Lung (tissue), 12 donors: ENCODE data around the gene SYTL2. TPM values are rescaled to one million over a fixed set of nuclear protein-coding genes. Genes with fewer than 3 reads are reported as not detected.
"Not testable (repeated sequence)": the region's sequence is repeated elsewhere in the genome, so short reads cannot be mapped to it uniquely, and the experiment has no call there.

ENCODE experiments used
- ATAC-seq: fragments of 200-7000 bp; cut with Tn5 transposase; one replicate; pipeline ENCODE4 v1.9.1; 2020; ENCODE audit warnings: moderate number of reproducible peaks; ENCODE audit not compliant: insufficient read depth, low FRiP score
- DNase-seq, 3 donors: peaks; one replicate each; pipeline ENCODE4 v3.0.0-alpha.2; 2013 to 2017
- H3K27ac ChIP-seq, 2 donors: one replicate each; pipeline ENCODE4 v1.5.1; 2013; ENCODE audit warnings: mild to moderate bottlenecking in 2 of 2, moderate library complexity in 2 of 2, control low read depth in 1 of 2, inconsistent platforms in 1 of 2, low read depth in 1 of 2, low read length in 1 of 2
- H3K27me3 ChIP-seq, 3 donors: one replicate each; pipeline ENCODE4 v1.5.1; 2013; ENCODE audit warnings: low read length in 2 of 3; ENCODE audit not compliant: control insufficient read depth in 3 of 3, insufficient read depth in 3 of 3
- H3K36me3 ChIP-seq, 4 donors: one replicate each; pipeline ENCODE4 v1.5.1; 2013; ENCODE audit warnings: low read length in 4 of 4, mild to moderate bottlenecking in 1 of 4, moderate library complexity in 1 of 4; ENCODE audit not compliant: control insufficient read depth in 4 of 4, insufficient read depth in 4 of 4
- H3K4me1 ChIP-seq, 5 donors: one replicate each; pipeline ENCODE4 v1.5.1; 2013; ENCODE audit warnings: low read length in 5 of 5, mild to moderate bottlenecking in 2 of 5, moderate library complexity in 1 of 5; ENCODE audit not compliant: control insufficient read depth in 5 of 5, insufficient read depth in 5 of 5
- H3K4me3 ChIP-seq: one replicate; pipeline ENCODE4 v1.5.1; 2013; ENCODE audit warnings: mild to moderate bottlenecking, control low read depth, moderate library complexity
- H3K9ac ChIP-seq, 2 donors: one replicate each; pipeline ENCODE4 v1.5.1; 2013; ENCODE audit warnings: low read length in 2 of 2, control low read depth in 1 of 2; ENCODE audit not compliant: insufficient read depth in 1 of 2
- H3K9me3 ChIP-seq, 4 donors: one replicate each; pipeline ENCODE4 v1.5.1; 2013; ENCODE audit warnings: low read length in 3 of 4, mild to moderate bottlenecking in 1 of 4, moderate library complexity in 1 of 4; ENCODE audit not compliant: control insufficient read depth in 4 of 4, insufficient read depth in 3 of 4
- WGBS, 2 donors: extraction: QIAGEN DNeasy Blood & Tissue Kit; methylation state at CpG; one replicate each; pipeline ENCODE4 v1.1.7; 2013; 5-methylcytosine and 5-hydroxymethylcytosine counted together
- polyA plus RNA-seq, 2 donors: library from polyadenylated mRNA; stranded (reverse); fragments of 200-250 nt; gene quantifications; one replicate each; pipeline ENCODE4 v1.2.1, GENCODE V29; 2013
- total RNA-seq, 2 donors: library from RNA; depleted of rRNA in 1 of 2; stranded (reverse); fragments of >200 nt in 1 of 2; gene quantifications; one replicate each; pipeline ENCODE4 v1.2.1, GENCODE V29; 2014 to 2021
- TF ChIP-seq, protein P1 (sequence below): IDR thresholded peaks from 2 replicates; pipeline ENCODE4 v1.5.1; 2012; ENCODE audit warnings: mild to moderate bottlenecking; ENCODE audit errors: control extremely low read depth, extremely low read depth
- donor health status: control.
- donor health status: control.
- donor health status: Bipolar disorder and iron deficiency.
- donor health status: healthy.
- donor health status: DM: yes; HTN: yes; CAD: no.

SYTL2 gene
- total and polyA plus RNA-seq, 4 donors: 6.7 to 39.0 (median 16.5) TPM

DNA sequence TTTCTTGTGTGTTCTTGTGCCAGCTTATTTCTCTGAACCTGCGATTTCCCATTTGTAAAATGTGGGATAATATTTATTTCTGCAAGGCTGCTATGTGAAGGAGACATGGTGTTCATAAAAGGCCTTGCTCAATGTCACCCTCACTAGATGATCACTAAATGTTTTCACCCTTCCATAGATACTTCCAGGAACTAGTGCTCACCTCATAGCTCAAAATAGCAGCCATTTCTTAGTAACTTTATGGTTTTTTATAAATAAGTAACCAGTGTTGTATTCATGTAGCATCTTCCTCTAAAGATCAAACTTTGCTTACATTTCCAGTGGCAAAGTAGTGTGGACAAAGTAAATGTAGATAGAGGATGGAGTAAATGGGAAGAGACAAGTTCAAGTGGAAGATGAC is 23.8 kb downstream of the SYTL2 start:
- ATAC-seq: no peak
- Histone ChIP-seq H3K4me1 (no peaks in the 10 kb centered on the region), H3K27ac (no peak overlapping the region), H3K4me3 (no peak overlapping the region), H3K27me3 (no peaks in the 10 kb centered on the region), H3K9me3 (peaks cover 0 to 1% (median 0%) of the 10 kb centered on the region in 4 donors), H3K36me3 (no peaks in the 10 kb centered on the region), H3K9ac (no peak overlapping the region)
- TF ChIP-seq, protein P1, sequence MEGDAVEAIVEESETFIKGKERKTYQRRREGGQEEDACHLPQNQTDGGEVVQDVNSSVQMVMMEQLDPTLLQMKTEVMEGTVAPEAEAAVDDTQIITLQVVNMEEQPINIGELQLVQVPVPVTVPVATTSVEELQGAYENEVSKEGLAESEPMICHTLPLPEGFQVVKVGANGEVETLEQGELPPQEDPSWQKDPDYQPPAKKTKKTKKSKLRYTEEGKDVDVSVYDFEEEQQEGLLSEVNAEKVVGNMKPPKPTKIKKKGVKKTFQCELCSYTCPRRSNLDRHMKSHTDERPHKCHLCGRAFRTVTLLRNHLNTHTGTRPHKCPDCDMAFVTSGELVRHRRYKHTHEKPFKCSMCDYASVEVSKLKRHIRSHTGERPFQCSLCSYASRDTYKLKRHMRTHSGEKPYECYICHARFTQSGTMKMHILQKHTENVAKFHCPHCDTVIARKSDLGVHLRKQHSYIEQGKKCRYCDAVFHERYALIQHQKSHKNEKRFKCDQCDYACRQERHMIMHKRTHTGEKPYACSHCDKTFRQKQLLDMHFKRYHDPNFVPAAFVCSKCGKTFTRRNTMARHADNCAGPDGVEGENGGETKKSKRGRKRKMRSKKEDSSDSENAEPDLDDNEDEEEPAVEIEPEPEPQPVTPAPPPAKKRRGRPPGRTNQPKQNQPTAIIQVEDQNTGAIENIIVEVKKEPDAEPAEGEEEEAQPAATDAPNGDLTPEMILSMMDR: no peak
- DNase-seq: no peak
- 86 to 91% methylated on average over 1 of the region's 1 CpG for WGBS, 2 donors

DNA sequence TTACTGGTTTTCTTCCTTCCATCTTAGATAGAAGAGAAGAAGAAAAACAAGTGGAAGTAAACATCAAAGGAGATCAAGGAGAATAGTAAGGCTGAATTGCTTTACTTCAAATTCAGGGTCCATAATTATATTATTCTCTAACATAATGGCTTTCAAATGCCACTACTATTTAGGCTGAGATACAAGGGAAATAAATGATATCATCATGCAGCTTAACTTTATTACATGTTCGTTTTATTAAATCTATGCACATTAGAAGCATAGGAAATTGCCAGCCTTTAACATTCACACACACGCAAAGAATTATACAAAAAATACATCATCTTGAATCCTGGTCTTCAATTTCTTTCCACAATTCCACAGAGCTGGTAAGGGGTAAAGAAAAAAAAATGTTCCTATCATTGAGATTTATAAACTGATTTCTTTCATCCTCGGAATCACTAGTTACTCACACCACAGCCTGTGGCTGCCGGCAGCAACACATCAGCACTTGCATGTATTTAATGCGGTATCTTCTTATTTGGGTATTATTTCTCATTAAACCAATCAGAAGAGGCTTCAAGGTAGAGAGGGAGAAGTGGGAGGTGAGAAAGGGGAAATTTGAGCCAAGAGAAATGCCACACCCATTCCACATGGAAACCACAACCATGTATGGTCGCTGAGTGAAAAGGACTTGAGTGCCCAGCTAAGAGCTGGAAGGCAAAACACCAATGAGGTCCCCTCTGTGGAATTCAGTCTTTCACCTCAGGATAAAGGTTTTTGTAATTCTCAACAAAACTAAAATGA is 26.3 kb downstream of the SYTL2 start:
- no peak overlapping the region for H3K9ac ChIP-seq
- H3K27ac ChIP-seq: no peak overlapping the region
- no peak for ATAC-seq

DNA sequence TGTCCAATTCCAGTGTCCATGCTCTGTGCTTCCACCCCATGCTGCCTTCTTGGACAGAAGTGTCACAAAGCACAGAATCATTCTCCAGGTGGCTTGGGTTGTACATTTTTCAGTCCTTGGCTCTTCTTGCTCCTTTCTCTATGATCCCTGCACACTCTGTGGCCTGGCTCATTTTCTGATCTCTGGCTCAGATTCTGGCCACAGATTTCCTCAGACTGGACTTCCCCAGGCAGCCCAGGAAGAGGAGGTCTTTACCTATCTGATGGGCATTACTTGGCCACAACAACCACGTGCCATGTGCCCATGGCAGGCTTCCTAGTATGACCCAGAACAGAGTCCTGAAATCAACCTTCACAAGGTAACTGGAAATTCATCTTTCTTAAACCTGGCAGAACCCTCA is 27.2 kb downstream of the SYTL2 start:
- H3K4me1 ChIP-seq: peaks cover 0 to 2% (median 0%) of the 10 kb centered on the region in 5 donors
- TF ChIP-seq, protein P1: no peak
- 64 to 78% methylated on average over 1 of the region's 1 CpG for WGBS, 2 donors

More for the DNA sequence above, 26.3 kb downstream of the SYTL2 start:
- 82 to 86% methylated on average over 6 of the region's 6 CpGs for WGBS, 2 donors
- Histone ChIP-seq H3K9me3 (peaks cover 0 to 4% (median 0%) of the 10 kb centered on the region in 4 donors), H3K4me1 (peaks cover 0 to 2% (median 0%) of the 10 kb centered on the region in 5 donors), H3K36me3 (no peaks in the 10 kb centered on the region), H3K27me3 (no peaks in the 10 kb centered on the region), H3K4me3 (no peak overlapping the region)
- DNase-seq: no peak
- TF ChIP-seq, protein P1: no peak

DNA sequence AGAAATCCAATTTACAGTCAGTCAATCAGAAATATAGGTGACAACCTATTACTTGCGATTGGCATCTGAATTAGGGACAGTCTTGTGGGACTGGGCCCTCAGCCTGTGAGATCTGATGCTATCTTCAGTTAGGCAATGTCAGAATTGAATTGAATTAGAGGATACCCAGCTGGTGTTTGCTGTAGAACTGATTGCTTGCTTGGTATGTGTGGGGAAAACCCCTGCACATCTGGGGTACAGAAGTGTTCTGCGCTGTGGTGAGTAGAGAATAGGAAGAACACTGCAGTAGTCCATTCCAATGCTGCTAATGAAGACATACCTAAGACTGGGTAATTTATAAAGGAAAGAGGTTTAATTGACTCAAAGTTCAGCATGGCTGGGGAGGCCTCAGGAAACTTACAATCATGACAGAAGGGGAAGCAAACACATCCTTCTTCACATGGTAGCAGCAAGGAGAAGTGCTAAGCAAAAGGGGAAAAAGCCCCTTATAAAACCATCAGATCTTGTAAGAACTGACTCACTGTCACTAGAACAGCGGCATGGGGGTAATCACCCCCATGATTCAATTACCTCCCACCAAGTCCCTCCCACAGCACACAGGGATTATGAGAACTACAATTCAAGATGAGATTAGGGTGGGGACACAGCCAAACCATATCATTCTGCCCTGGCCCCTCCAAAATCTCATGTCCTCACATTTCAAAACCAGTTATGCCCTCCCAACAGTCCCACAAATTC is 30.0 kb downstream of the SYTL2 start:
- 81 to 85% methylated on average over 3 of the region's 3 CpGs for WGBS, 2 donors
- not testable (repeated sequence) for ATAC-seq, H3K4me1 ChIP-seq, H3K4me3 ChIP-seq, H3K9me3 ChIP-seq, H3K9ac ChIP-seq, DNase-seq, H3K36me3 ChIP-seq, H3K27me3 ChIP-seq, H3K27ac ChIP-seq

More for the DNA sequence above, 27.2 kb downstream of the SYTL2 start:
- Histone ChIP-seq H3K4me3 (no peak overlapping the region), H3K27ac (no peak overlapping the region), H3K9me3 (peaks cover 0 to 4% (median 0%) of the 10 kb centered on the region in 4 donors), H3K27me3 (no peaks in the 10 kb centered on the region), H3K36me3 (no peaks in the 10 kb centered on the region), H3K9ac (no peak overlapping the region)
- no peak for DNase-seq
- no peak for ATAC-seq
